ENCODE results near the gene RBFOX2.

DNA sequence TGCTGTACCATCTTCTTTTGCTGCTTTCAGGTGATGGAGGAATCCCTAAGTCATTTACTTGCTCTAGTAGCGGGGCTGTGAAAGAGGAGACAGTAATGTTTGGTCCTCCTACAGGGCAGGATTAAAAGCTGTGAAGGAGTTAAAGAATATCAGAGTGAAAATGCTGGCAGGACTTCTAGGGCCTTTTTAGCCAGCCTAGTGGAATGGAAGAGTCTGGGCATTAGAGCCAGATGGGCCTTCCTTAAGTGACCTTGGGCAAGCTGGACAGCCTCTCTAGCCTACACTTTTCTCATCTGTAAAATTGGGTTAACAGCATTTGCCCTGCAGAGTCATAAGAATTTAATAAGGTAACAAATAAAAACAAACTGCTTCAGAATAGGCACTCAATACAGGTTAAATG, 114.7 kb downstream of the RBFOX2 start:
- TF ChIP-seq, protein P1, sequence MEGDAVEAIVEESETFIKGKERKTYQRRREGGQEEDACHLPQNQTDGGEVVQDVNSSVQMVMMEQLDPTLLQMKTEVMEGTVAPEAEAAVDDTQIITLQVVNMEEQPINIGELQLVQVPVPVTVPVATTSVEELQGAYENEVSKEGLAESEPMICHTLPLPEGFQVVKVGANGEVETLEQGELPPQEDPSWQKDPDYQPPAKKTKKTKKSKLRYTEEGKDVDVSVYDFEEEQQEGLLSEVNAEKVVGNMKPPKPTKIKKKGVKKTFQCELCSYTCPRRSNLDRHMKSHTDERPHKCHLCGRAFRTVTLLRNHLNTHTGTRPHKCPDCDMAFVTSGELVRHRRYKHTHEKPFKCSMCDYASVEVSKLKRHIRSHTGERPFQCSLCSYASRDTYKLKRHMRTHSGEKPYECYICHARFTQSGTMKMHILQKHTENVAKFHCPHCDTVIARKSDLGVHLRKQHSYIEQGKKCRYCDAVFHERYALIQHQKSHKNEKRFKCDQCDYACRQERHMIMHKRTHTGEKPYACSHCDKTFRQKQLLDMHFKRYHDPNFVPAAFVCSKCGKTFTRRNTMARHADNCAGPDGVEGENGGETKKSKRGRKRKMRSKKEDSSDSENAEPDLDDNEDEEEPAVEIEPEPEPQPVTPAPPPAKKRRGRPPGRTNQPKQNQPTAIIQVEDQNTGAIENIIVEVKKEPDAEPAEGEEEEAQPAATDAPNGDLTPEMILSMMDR (IDR thresholded peaks at IDR 0.05), result no peak
- no peak for TF ChIP-seq POLR2A (IDR thresholded peaks at IDR 0.05)
